SK-N-SH (cell line): ENCODE results near the gene GALNT18. TPM values are rescaled to one million over a fixed set of nuclear protein-coding genes. Genes with fewer than 3 reads are reported as not detected.

Experiments
- CTCF ChIA-PET: fragments of 300-600, 350-600 bp; formaldehyde crosslinking; extraction: SDS; loops from one replicate; lab custom pipeline; 2021; lab: Yijun Ruan, JAX
- POLR2A ChIA-PET: fragments of 350-600 bp; sonication (Branson Sonifier 250); formaldehyde crosslinking; extraction: SDS; loops from one replicate; lab custom pipeline; 2020; ENCODE audit warnings: antibody characterized with exemption, inconsistent platforms; lab: Yijun Ruan, JAX
- DNase-seq: peaks from one replicate; pipeline ENCODE4 v3.0.0; 2012
- H2AFZ ChIP-seq: fragments of 200-600 bp; sonication (generic); 2 replicates; pipeline ENCODE4 v1.8.1; 2016; ENCODE audit warnings: antibody characterized with exemption, mild to moderate bottlenecking, low read depth
- H3F3A ChIP-seq: fragments of 200-600 bp; sonication (generic); replicated peaks from 2 replicates; pipeline ENCODE3; 2016; ENCODE audit warnings: antibody characterized with exemption, mild to moderate bottlenecking; ENCODE audit not compliant: insufficient read depth
- H3K27ac ChIP-seq, 2 experiments: fragments of 200-500 bp in 1 of 2; fragments of 200-600 bp in 1 of 2; sonication (Bioruptor generic) in 1 of 2; sonication (generic), shearing (Covaris generic) in 1 of 2; 2 replicates each; pipeline versions ENCODE4 v1.5.1 to v1.6.1; 2014 to 2016; ENCODE audit warnings: low read depth in 2 of 2, inconsistent platforms in 1 of 2, low read length in 1 of 2, mild to moderate bottlenecking in 1 of 2, mixed read lengths in 1 of 2
- H3K27me3 ChIP-seq: fragments of 200-600 bp; sonication (generic), shearing (Covaris generic); 2 replicates; pipeline ENCODE4 v1.6.1; 2016; ENCODE audit warnings: mixed run types; ENCODE audit not compliant: insufficient read depth
- H3K36me3 ChIP-seq, 2 experiments: fragments of 200-500 bp in 1 of 2; fragments of 200-600 bp in 1 of 2; sonication (Bioruptor generic) in 1 of 2; sonication (generic) in 1 of 2; replicated peaks in 1 of 2; 2 replicates each; pipeline versions ENCODE3 to v1.5.1; 2014 to 2016; ENCODE audit warnings: low read length in 1 of 2, mild to moderate bottlenecking in 1 of 2; ENCODE audit not compliant: insufficient read depth in 2 of 2, control insufficient read depth in 1 of 2
- H3K4me1 ChIP-seq, 2 experiments: fragments of 200-500 bp in 1 of 2; fragments of 200-600 bp in 1 of 2; sonication (Bioruptor generic) in 1 of 2; sonication (generic), shearing (Covaris generic) in 1 of 2; 2 replicates each; pipeline versions ENCODE4 v1.5.1 to v1.6.1; 2014 to 2016; ENCODE audit warnings: low read depth in 1 of 2, low read length in 1 of 2, mixed run types in 1 of 2; ENCODE audit not compliant: insufficient read depth in 2 of 2, control insufficient read depth in 1 of 2
- H3K4me2 ChIP-seq: fragments of 200-600 bp; sonication (generic), shearing (Covaris generic); 2 replicates; pipeline ENCODE4 v1.6.1; 2017; ENCODE audit warnings: mixed run types
- H3K4me3 ChIP-seq, 2 experiments: fragments of 200-500 bp in 1 of 2; fragments of 200-600 bp in 1 of 2; sonication (Bioruptor generic) in 1 of 2; sonication (generic), shearing (Covaris generic) in 1 of 2; 2 replicates each; pipeline versions ENCODE4 v1.5.1 to v1.8.1; 2014 to 2016; ENCODE audit warnings: low read depth in 2 of 2, inconsistent platforms in 1 of 2, low read length in 1 of 2, mild to moderate bottlenecking in 1 of 2, mixed read lengths in 1 of 2, moderate library complexity in 1 of 2
- H3K79me2 ChIP-seq: fragments of 200-600 bp; sonication (generic); 2 replicates; pipeline ENCODE4 v1.8.1; 2017; ENCODE audit warnings: mild to moderate bottlenecking; ENCODE audit not compliant: insufficient read depth
- H3K9ac ChIP-seq: fragments of 200-600 bp; sonication (generic); 2 replicates; pipeline ENCODE4 v1.6.1; 2017; ENCODE audit warnings: mixed run types
- H3K9me2 ChIP-seq: fragments of 200-600 bp; sonication (generic); 2 replicates; pipeline ENCODE4 v1.6.1; 2017; ENCODE audit warnings: mixed run types
- H3K9me3 ChIP-seq: fragments of 200-600 bp; sonication (generic); 2 replicates; pipeline ENCODE4 v1.6.1; 2017; ENCODE audit warnings: mixed run types, mild to moderate bottlenecking, moderate library complexity
- H4K20me1 ChIP-seq: fragments of 200-600 bp; sonication (generic); 2 replicates; pipeline ENCODE4 v1.6.1; 2017; ENCODE audit warnings: mild to moderate bottlenecking, mixed run types; ENCODE audit not compliant: insufficient read depth
- ELF1 ChIP-seq: IDR thresholded peaks from 2 replicates; pipeline ENCODE4 v1.4.0; 2012
- EZH2phosphoT487 ChIP-seq: fragments of 200-600 bp; sonication (generic); IDR thresholded peaks from 2 replicates; pipeline ENCODE4 v1.6.1; 2017; ENCODE audit warnings: low read depth, mixed run types, mild to moderate bottlenecking, antibody characterized with exemption, moderate library complexity, borderline replicate concordance
- FOXJ3 ChIP-seq: sonication (generic); formaldehyde crosslinking; IDR thresholded peaks from 2 replicates; pipeline ENCODE4 v1.5.1; 2020; ENCODE audit warnings: mild to moderate bottlenecking, missing genetic modification reagents
- GABPA ChIP-seq: IDR thresholded peaks from 2 replicates; pipeline ENCODE4 v1.4.0; 2012; ENCODE audit warnings: low read depth, mild to moderate bottlenecking
- GATA2 ChIP-seq: sonication (generic); formaldehyde crosslinking; IDR thresholded peaks from 2 replicates; pipeline ENCODE4 v1.5.0; 2020; ENCODE audit warnings: mild to moderate bottlenecking, missing genetic modification reagents
- IRF3 ChIP-seq: fragments of 150-350 bp; IDR thresholded peaks from 2 replicates; pipeline ENCODE4 v1.6.1; 2016; ENCODE audit warnings: mild to moderate bottlenecking, low read depth, low read length
- PBX3 ChIP-seq: IDR thresholded peaks from 2 replicates; pipeline ENCODE4; 2012
- RAD21 ChIP-seq: IDR thresholded peaks from 2 replicates; pipeline ENCODE4 v1.6.1; 2012; ENCODE audit warnings: mild to moderate bottlenecking, low read length
- RFX5 ChIP-seq: IDR thresholded peaks from 2 replicates; pipeline ENCODE4 v1.6.1; 2012; ENCODE audit warnings: mild to moderate bottlenecking, improper control_type of control experiment, low read length
- RXRA ChIP-seq: IDR thresholded peaks from 2 replicates; pipeline ENCODE4 v1.4.0; 2012; ENCODE audit warnings: low read depth, mild to moderate bottlenecking, borderline replicate concordance
- SIN3A ChIP-seq: IDR thresholded peaks from 2 replicates; pipeline ENCODE4 v1.6.1; 2012; ENCODE audit warnings: low read depth, mild to moderate bottlenecking, low read length, moderate library complexity, borderline replicate concordance
- TEAD4 ChIP-seq: IDR thresholded peaks from 2 replicates; pipeline ENCODE4 v1.4.0; 2012; ENCODE audit warnings: mild to moderate bottlenecking, borderline replicate concordance; ENCODE audit not compliant: insufficient read depth
- USF1 ChIP-seq: IDR thresholded peaks from 2 replicates; pipeline ENCODE4 v1.4.0; 2012; ENCODE audit warnings: low read depth, borderline replicate concordance
- YY1 ChIP-seq: IDR thresholded peaks from 2 replicates; pipeline ENCODE4 v1.4.0; 2012; ENCODE audit warnings: low read depth, mild to moderate bottlenecking
- ZBTB33 ChIP-seq: IDR thresholded peaks from 2 replicates; pipeline ENCODE4 v1.4.0; 2012; ENCODE audit warnings: low read depth, borderline replicate concordance
- WGBS: methylation state at CpG from one replicate; pipeline ENCODE4 v1.1.6; 2017; ENCODE audit warnings: low lambda C conversion rate; 5-methylcytosine and 5-hydroxymethylcytosine counted together
- polyA plus RNA-seq, 3 experiments: library from polyadenylated mRNA; depleted of rRNA; stranded (reverse); fragments of >200 nt; gene quantifications; 2 replicates each; pipeline ENCODE4 v1.2.3, GENCODE V29; 2012
- TF ChIP-seq, protein P1 (sequence below): IDR thresholded peaks from 2 replicates; pipeline ENCODE4 v1.4.0; 2012; ENCODE audit warnings: low read depth
- TF ChIP-seq, protein P2 (sequence below): IDR thresholded peaks from 2 replicates; pipeline ENCODE4 v1.6.1; 2012; ENCODE audit warnings: mild to moderate bottlenecking, low read depth, low read length, moderate library complexity

GALNT18 gene
- polyA plus RNA-seq, 1 of the 3 experiments (the other 2 are of a cell fraction), result 0.64 TPM

DNA sequence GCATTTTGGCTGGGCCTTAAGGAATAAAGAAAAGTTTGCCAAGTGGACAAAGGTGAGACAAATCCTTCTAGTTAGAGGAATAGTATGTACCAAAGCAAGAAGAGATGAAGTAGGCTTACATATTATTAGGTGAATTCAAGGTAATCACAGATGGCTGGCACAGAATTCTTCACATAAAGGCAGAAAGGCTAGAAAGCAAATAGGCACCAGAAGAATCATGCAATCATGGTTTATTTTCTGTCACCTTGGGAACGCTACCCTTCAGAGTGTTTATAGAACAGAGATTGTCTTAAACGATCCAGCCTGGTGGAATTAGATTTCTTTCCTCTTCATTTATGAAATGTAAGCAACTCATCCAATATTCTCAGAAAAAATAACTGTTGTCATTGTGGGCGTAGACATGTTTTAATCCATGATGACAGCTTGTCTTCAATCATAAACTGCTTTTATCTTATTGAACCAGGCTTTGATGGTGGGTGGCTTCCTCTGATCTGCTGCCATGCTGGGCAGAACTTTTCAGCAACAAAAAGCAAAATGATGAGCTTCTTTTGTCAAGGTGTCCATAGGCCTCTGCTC, 219.8 kb downstream of the GALNT18 start:
- H2AFZ ChIP-seq, result no peak overlapping the region
- no peak overlapping the region for H3K4me3 ChIP-seq
- no peak overlapping the region for H3K9ac ChIP-seq
- ChIA-PET CTCF (interaction anchor here (0.7 to 1.0 kb wide), 2 partner anchors 10 to 12 kb away, joined by 3 read pairs; no protein-coding TSS in a partner anchor), POLR2A (no interaction called here)
- no peak for DNase-seq
- H3K36me3 ChIP-seq, result no peaks in the 10 kb centered on the region
- H3K27ac ChIP-seq, result no peak overlapping the region
- 63% methylated on average over 3 of the region's 3 CpGs for WGBS
- H3K27me3 ChIP-seq, result no peaks in the 10 kb centered on the region; the same call in 1 of the 2 replicates
- H3K9me3 ChIP-seq, result no peaks in the 10 kb centered on the region
- H4K20me1 ChIP-seq, result no peaks in the 10 kb centered on the region
- no peak overlapping the region for H3K4me2 ChIP-seq
- H3K9me2 ChIP-seq, result no peaks in the 10 kb centered on the region
- H3K4me1 ChIP-seq, result peaks cover 0 to 14% of the 10 kb centered on the region in 2 experiments; a peak in 2 of 4 replicates
- no peaks in the 10 kb centered on the region for H3F3A ChIP-seq
- TF ChIP-seq, protein P1, sequence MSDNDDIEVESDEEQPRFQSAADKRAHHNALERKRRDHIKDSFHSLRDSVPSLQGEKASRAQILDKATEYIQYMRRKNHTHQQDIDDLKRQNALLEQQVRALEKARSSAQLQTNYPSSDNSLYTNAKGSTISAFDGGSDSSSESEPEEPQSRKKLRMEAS, result no peak
- TF ChIP-seq, protein P2, sequence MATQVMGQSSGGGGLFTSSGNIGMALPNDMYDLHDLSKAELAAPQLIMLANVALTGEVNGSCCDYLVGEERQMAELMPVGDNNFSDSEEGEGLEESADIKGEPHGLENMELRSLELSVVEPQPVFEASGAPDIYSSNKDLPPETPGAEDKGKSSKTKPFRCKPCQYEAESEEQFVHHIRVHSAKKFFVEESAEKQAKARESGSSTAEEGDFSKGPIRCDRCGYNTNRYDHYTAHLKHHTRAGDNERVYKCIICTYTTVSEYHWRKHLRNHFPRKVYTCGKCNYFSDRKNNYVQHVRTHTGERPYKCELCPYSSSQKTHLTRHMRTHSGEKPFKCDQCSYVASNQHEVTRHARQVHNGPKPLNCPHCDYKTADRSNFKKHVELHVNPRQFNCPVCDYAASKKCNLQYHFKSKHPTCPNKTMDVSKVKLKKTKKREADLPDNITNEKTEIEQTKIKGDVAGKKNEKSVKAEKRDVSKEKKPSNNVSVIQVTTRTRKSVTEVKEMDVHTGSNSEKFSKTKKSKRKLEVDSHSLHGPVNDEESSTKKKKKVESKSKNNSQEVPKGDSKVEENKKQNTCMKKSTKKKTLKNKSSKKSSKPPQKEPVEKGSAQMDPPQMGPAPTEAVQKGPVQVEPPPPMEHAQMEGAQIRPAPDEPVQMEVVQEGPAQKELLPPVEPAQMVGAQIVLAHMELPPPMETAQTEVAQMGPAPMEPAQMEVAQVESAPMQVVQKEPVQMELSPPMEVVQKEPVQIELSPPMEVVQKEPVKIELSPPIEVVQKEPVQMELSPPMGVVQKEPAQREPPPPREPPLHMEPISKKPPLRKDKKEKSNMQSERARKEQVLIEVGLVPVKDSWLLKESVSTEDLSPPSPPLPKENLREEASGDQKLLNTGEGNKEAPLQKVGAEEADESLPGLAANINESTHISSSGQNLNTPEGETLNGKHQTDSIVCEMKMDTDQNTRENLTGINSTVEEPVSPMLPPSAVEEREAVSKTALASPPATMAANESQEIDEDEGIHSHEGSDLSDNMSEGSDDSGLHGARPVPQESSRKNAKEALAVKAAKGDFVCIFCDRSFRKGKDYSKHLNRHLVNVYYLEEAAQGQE, result no peak
- TF ChIP-seq YY1, result no peak
- H3K79me2 ChIP-seq, result no peaks in the 10 kb centered on the region

DNA sequence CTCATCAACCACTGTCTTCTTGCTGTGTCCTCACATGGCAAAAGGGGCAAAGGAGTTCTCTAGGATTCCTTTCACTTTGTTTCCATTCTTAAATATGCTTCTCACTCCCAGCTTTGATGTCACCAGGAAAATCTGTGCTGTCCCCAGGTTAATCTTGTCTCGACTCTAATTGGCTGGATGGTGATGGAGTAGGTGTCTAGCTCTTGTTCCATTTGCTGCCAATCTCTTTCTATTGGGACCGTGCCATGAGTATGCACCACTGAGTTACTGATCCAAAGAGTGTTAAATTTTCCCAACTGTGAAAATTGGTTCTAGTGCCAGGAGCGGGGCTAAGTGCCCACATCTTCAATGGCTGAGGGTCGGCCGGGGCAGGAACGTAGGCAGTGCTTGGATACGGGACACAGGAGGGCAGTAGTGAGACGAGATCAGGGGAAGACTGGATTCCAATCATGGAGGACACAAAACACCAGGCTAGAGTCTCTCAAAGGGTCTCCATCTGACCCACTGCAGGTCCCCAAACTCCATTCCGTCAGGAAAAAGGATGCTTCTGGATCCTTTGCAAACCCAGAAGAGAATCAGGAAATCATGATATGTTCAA, 221.1 kb downstream of the GALNT18 start:
- Histone ChIP-seq H3K4me1 (peaks cover 0 to 4% of the 10 kb centered on the region in 2 experiments; a peak in 1 of 4 replicates), H3K9me3 (no peaks in the 10 kb centered on the region), H3K4me3 (no peak overlapping the region), H4K20me1 (no peaks in the 10 kb centered on the region), H3K9ac (no peak overlapping the region), H3K27me3 (no peaks in the 10 kb centered on the region; the same call in 1 of the 2 replicates), H3K4me2 (no peak overlapping the region), H3K79me2 (no peaks in the 10 kb centered on the region), H3K36me3 (no peaks in the 10 kb centered on the region), H3F3A (no peaks in the 10 kb centered on the region), H3K9me2 (no peaks in the 10 kb centered on the region), H3K27ac (no peak overlapping the region), H2AFZ (no peak overlapping the region)
- ChIA-PET POLR2A (no interaction called here), CTCF (interaction anchor here (0.7 kb wide), 1 partner anchor 209 kb away, joined by 3 read pairs; no protein-coding TSS in a partner anchor)
- DNase-seq, result no peak
- WGBS, result 70% methylated on average over 9 of the region's 9 CpGs
- TF ChIP-seq ZBTB33 (no peak), GABPA (no peak), RAD21 (peak; percentile 23; the same call in 1 of the 2 replicates), IRF3 (no peak), ELF1 (no peak), YY1 (no peak), EZH2phosphoT487 (no peak), FOXJ3 (CRISPR knock-in tag) (no peak), PBX3 (no peak), SIN3A (no peak), RXRA (no peak), GATA2 (CRISPR knock-in tag) (no peak), RFX5 (no peak), TEAD4 (no peak), USF1 (no peak)
